ENCODE data around the gene CRLF1. TPM values are rescaled to one million over a fixed set of nuclear protein-coding genes. Genes with fewer than 3 reads are reported as not detected.
A peak's percentile ranks its signal among the peaks of the same experiment; 100 is the strongest.

Gene CRLF1, protein sequence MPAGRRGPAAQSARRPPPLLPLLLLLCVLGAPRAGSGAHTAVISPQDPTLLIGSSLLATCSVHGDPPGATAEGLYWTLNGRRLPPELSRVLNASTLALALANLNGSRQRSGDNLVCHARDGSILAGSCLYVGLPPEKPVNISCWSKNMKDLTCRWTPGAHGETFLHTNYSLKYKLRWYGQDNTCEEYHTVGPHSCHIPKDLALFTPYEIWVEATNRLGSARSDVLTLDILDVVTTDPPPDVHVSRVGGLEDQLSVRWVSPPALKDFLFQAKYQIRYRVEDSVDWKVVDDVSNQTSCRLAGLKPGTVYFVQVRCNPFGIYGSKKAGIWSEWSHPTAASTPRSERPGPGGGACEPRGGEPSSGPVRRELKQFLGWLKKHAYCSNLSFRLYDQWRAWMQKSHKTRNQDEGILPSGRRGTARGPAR
- total RNA-seq (10 to 100 TPM in 3 of 10 donors, 1 to 10 TPM in 6, under 1 TPM in 1; 0.68 to 42.1 (median 4.5) TPM), polyA plus RNA-seq (100 to 1,000 TPM; 154 to 161 TPM)
- long read RNA-seq, donor 1, transcript CRLF1-201 (9 exons, 1,792 nt) = major isoform, 6 of 37 reads
- long read RNA-seq, donor 1, partial matches to known transcripts = 13 of 37 reads
- long read RNA-seq, donor 1, other reads (novel, unspliced or antisense) = 18 of 37 reads
- long read RNA-seq, donor 2, partial matches to known transcripts = 3 of 10 reads
- long read RNA-seq, donor 2, other reads (novel, unspliced or antisense) = 7 of 10 reads
- long read RNA-seq, donor 3, partial matches to known transcripts = 3 of 22 reads
- long read RNA-seq, donor 3, other reads (novel, unspliced or antisense) = 19 of 22 reads

DNA sequence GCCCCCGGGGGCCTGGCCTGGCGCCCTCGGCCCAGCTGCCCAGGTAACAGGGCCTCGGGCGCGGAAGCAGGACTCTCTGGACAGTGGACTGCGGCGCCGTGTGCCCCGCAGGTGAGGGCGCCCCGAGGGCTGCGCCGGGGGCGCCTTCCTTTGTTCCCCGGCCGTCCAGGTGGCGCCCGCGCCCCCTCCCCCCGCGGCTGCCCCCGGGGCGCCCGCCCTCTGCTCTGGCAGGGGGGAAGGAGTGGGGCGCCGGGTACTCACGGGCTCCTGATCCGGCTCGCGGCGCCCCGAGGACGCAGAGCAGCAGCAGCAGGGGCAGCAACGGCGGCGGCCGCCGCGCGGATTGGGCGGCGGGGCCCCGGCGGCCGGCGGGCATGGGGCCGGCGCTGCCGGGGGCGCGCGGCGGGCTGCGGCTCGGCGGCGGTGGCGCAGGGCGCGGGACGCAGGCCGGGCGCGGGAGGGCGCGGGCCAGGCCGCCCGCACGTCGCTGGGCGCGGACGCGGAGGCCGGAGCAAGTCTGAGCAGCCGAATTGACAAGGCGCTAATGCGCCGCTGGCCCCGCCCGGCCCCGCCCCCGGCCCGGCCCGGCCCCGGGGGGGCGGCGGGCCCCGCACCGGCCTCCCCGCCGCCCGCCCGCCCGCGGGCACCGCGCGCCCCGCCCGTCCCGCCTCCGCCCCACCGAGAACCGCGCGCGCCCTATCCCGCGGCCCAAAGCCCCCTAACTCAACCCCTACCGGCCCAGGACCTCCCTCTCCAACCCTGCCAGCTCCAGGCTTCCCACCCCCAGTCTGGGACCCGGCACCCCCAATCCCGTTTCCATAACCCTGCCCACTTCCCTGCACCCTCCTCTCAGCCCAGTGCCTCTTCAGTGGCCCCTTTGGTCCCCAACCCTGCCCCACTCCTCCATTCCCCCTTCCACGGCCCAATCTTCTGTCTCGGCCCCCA, at the start of gene CRLF1:
Gene CRLF1, minus strand, starts transcription at position 519 of the 945 bp plus-strand sequence. Its CDS starts 143 bp downstream, at position 376.
- WGBS, 2 donors = 1% methylated on average over 35 to 103 of the region's 116 CpGs
- TF ChIP-seq, protein P1, sequence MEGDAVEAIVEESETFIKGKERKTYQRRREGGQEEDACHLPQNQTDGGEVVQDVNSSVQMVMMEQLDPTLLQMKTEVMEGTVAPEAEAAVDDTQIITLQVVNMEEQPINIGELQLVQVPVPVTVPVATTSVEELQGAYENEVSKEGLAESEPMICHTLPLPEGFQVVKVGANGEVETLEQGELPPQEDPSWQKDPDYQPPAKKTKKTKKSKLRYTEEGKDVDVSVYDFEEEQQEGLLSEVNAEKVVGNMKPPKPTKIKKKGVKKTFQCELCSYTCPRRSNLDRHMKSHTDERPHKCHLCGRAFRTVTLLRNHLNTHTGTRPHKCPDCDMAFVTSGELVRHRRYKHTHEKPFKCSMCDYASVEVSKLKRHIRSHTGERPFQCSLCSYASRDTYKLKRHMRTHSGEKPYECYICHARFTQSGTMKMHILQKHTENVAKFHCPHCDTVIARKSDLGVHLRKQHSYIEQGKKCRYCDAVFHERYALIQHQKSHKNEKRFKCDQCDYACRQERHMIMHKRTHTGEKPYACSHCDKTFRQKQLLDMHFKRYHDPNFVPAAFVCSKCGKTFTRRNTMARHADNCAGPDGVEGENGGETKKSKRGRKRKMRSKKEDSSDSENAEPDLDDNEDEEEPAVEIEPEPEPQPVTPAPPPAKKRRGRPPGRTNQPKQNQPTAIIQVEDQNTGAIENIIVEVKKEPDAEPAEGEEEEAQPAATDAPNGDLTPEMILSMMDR (IDR thresholded peaks at IDR 0.05) = no peak
- Histone ChIP-seq H3K27me3 (peaks cover 40 to 96% (median 94%) of the 10 kb centered on the region in 7 donors), H3K4me3 (peak within 1 kb of the TSS in 9 of 10 donors; percentile 10 to 35 (median 25)), H3K9me3 (no peaks in the 10 kb centered on the region), H3K4me1 (peaks cover 15 to 53% (median 34%) of the 10 kb centered on the region in 9 donors), H3K27ac (peak within 1 kb of the TSS in 2 of 10 donors; percentile 1 to 36), H3K36me3 (no peaks in the 10 kb centered on the region)
- ATAC-seq (peak in 1 of 8 donors; percentile 9), DNase-seq (no peak)
- intact Hi-C loops (cut with DNase I) = loop anchor here in 3 of 10 donors (5.0 to 10.0 kb wide), 3 partner anchors 51 to 238 kb away; no protein-coding TSS in a partner anchor

DNA sequence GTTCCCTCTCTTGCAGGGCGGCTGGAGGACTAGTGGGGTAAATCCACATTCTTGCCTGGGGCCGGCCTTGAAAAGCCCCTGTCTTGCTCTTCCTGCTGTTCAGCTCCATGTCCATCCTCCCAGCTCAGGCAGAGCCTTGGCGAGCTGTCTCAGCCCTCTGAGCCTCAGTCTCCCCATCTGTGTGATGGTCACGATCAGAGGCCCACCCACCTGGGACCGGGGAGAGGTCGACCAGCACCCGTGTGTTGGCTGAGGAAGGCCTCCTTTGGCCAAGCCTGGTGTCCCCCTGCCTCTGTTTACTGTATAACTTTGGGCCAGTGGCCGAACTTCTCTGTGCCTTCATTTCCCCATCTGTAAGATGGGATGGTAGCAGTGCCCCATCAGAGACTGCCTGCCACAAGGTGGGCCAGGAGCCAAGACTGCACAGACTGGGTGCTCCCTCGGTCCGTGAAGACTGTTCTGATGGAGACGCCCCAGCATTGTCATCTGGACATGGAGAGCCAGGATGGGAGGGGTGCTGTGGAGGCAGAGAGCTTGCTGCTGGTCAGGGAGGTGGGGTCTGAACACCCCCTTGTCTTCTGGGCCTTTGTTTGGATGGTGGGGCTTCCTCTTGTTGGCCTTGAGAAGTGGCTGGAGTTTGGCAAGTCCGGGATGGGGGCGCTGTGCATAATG, 48.7 kb upstream of the CRLF1 start:
- Histone ChIP-seq H3K27ac (peak overlapping the region in 1 of 10 donors; percentile 90), H3K36me3 (no peaks in the 10 kb centered on the region), H3K9me3 (no peaks in the 10 kb centered on the region), H3K4me3 (no peak overlapping the region), H3K27me3 (no peaks in the 10 kb centered on the region), H3K4me1 (peaks cover 23 to 62% (median 49%) of the 10 kb centered on the region in 9 donors)
- TF ChIP-seq, protein P1 (IDR thresholded peaks at IDR 0.05) = no peak
- 93 to 97% methylated on average over 13 of the region's 13 CpGs for WGBS, 2 donors
- intact Hi-C loops (cut with DNase I) = loop anchor here in 2 of 10 donors (5.0 to 10.0 kb wide), 2 partner anchors 48 to 211 kb away; partner anchors contain the start of gene CRLF1 (in 1 of the 2)
- no peak for DNase-seq
- ATAC-seq = no peak

DNA sequence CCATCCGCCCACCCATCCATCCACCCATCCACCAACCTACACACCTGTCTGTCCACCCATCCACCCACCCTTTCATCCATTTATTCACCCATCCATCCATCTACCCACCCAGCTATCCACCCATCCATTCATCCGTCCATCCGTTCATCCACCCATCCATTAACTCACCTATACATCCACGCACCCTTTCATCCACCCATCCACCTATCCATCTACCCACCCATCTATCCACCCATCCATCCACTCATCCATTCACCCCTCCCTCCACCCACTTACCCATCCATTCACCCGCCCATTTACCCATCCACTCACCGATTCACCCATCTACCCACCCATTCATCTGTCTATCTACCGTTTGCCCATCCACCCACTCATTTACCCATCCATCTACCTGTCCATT, 47.9 kb upstream of the CRLF1 start:
- TF ChIP-seq, protein P1 (IDR thresholded peaks at IDR 0.05) = no peak

More for the DNA sequence above, 47.9 kb upstream of the CRLF1 start:
- peaks cover 23 to 63% (median 49%) of the 10 kb centered on the region in 9 donors for H3K4me1 ChIP-seq
- no peak overlapping the region for H3K27ac ChIP-seq
- WGBS, 2 donors = 98% methylated on average over 7 of the region's 7 CpGs
- H3K36me3 ChIP-seq = no peaks in the 10 kb centered on the region
- intact Hi-C loops (cut with DNase I) = loop anchor here in 1 of 10 donors (10.0 kb wide), 1 partner anchor 210 kb away; no protein-coding TSS in a partner anchor
- no peaks in the 10 kb centered on the region for H3K27me3 ChIP-seq
- H3K4me3 ChIP-seq = no peak overlapping the region
- H3K9me3 ChIP-seq = no peaks in the 10 kb centered on the region
- DNase-seq (no peak), ATAC-seq (no peak)
